ENCODE results near the gene FCRL6. TPM values are rescaled to one million over a fixed set of nuclear protein-coding genes. Genes with fewer than 3 reads are reported as not detected.

The FCRL6 gene
- total RNA-seq, 1 donor from 2014 or later = not detected

DNA sequence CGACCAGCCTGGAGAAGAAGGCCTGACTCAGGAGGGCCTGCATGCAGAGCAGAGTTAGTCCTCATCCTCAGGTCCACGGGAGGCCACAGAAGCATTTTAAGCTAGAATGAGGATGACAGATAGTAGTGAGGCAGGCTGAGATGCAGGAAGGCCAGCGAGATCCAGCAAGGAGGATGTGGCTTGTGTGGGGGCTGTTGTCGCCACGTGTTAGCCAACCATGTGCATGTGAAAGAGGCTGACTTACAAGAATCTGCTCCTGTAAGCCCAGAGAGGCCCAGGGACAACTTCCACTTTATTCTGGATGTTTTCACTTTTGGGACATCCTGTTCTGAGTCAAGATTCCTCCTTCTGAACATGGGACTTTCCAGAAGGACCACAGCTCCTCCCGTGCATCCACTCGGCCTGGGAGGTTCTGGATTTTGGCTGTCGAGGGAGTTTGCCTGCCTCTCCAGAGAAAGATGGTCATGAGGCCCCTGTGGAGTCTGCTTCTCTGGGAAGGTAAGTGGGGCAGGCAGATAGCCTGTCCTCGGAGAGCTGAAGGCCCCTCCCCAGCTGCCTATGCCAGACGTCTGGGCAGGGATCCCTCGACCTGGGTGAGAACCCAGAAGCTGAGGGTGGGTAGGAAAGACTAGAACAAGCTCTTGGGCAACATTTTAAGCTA, 24.4 kb downstream of the FCRL6 start, which contains the start of gene SLAMF8:
TSS of gene SLAMF8 (plus strand) at position 433 of the 661 bp plus-strand sequence. CDS start at position 459, 26 bp downstream.
- H3K4me3 Mint-ChIP-seq (ENCODE audit: unreplicated experiment) = no peak within 1 kb of the TSS
- H3K4me1 Mint-ChIP-seq (ENCODE audit: low read depth) = peaks cover 23% of the 10 kb centered on the region
- TF ChIP-seq, protein P1, sequence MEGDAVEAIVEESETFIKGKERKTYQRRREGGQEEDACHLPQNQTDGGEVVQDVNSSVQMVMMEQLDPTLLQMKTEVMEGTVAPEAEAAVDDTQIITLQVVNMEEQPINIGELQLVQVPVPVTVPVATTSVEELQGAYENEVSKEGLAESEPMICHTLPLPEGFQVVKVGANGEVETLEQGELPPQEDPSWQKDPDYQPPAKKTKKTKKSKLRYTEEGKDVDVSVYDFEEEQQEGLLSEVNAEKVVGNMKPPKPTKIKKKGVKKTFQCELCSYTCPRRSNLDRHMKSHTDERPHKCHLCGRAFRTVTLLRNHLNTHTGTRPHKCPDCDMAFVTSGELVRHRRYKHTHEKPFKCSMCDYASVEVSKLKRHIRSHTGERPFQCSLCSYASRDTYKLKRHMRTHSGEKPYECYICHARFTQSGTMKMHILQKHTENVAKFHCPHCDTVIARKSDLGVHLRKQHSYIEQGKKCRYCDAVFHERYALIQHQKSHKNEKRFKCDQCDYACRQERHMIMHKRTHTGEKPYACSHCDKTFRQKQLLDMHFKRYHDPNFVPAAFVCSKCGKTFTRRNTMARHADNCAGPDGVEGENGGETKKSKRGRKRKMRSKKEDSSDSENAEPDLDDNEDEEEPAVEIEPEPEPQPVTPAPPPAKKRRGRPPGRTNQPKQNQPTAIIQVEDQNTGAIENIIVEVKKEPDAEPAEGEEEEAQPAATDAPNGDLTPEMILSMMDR (IDR thresholded peaks at IDR 0.05) = no peak
- peaks cover 16% of the 10 kb centered on the region for H3K27me3 Mint-ChIP-seq (ENCODE audit: low read depth)
- H3K36me3 Mint-ChIP-seq (ENCODE audit: low read depth) = no peaks in the 10 kb centered on the region
- no peak within 1 kb of the TSS for H3K27ac Mint-ChIP-seq (ENCODE audit: unreplicated experiment)
- DNase-seq (ENCODE audit: low spot score) = no peak
- no peaks in the 10 kb centered on the region for H3K9me3 Mint-ChIP-seq (ENCODE audit: low read depth)

GRCh38 chr1:159827102-159827490, 24.9 kb downstream of the FCRL6 start:
- no peak overlapping the region for H3K27ac Mint-ChIP-seq (ENCODE audit: unreplicated experiment)
- peaks cover 23% of the 10 kb centered on the region for H3K4me1 Mint-ChIP-seq (ENCODE audit: low read depth)

DNA sequence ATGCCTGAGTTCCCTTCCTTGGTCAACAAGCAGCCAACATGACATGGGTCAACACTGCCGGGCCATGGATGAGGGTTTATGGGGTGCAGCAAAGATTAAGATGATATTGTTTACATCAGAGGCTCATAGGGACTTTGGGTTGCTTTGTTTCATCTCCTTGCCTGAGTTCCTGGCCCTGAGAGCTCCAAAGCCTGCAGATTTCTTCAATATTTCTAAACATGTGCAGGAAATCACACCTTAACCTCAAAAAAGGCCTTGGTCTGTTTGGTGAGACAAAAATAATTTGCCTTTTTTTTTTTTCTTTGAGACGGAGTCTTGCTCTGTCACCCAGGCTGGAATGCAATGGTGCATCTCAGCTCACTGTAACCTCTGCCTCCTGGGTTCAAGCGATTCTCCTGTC, 25.4 kb downstream of the FCRL6 start:
- Mint-ChIP-seq H3K9me3 (ENCODE audit: low read depth) (no peaks in the 10 kb centered on the region), H3K4me3 (ENCODE audit: unreplicated experiment) (no peak overlapping the region), H3K36me3 (ENCODE audit: low read depth) (no peaks in the 10 kb centered on the region), H3K4me1 (ENCODE audit: low read depth) (peaks cover 23% of the 10 kb centered on the region), H3K27me3 (ENCODE audit: low read depth) (peaks cover 9% of the 10 kb centered on the region), H3K27ac (ENCODE audit: unreplicated experiment) (no peak overlapping the region)
- no peak for DNase-seq (ENCODE audit: low spot score)
- TF ChIP-seq, protein P1 (IDR thresholded peaks at IDR 0.05) = no peak

More at GRCh38 chr1:159827102-159827490, 24.9 kb downstream of the FCRL6 start:
- no peaks in the 10 kb centered on the region for H3K9me3 Mint-ChIP-seq (ENCODE audit: low read depth)
- no peak overlapping the region for H3K4me3 Mint-ChIP-seq (ENCODE audit: unreplicated experiment)
- DNase-seq (ENCODE audit: low spot score) = no peak
- no peaks in the 10 kb centered on the region for H3K36me3 Mint-ChIP-seq (ENCODE audit: low read depth)
- H3K27me3 Mint-ChIP-seq (ENCODE audit: low read depth) = peaks cover 13% of the 10 kb centered on the region
- TF ChIP-seq, protein P1 (IDR thresholded peaks at IDR 0.05) = no peak

DNA sequence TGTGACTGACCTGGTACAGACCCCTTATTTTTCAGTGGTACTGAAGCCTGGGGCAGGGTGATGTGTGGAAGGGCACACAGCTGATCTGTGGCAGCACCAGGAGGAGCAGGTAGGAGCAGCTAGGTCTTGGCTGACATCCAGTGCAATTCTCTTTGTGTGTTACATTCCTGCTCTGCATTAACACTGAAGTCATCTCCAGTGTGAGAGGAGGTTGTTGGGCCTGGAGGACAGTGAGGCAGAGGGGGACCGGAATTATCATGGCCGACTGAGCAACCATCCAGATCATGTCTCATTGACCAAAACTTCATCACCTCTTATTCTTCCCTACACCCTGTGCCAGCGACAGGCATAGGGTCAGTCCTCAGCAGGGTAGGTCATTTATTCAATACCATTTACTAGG, 26.0 kb downstream of the FCRL6 start:
- H3K4me3 Mint-ChIP-seq (ENCODE audit: unreplicated experiment) = no peak overlapping the region
- DNase-seq (ENCODE audit: low spot score) = no peak
- no peaks in the 10 kb centered on the region for H3K9me3 Mint-ChIP-seq (ENCODE audit: low read depth)
- no peak overlapping the region for H3K27ac Mint-ChIP-seq (ENCODE audit: unreplicated experiment)
- TF ChIP-seq, protein P1 (IDR thresholded peaks at IDR 0.05) = no peak
- H3K36me3 Mint-ChIP-seq (ENCODE audit: low read depth) = no peaks in the 10 kb centered on the region
- H3K27me3 Mint-ChIP-seq (ENCODE audit: low read depth) = peaks cover 5% of the 10 kb centered on the region
- peaks cover 23% of the 10 kb centered on the region for H3K4me1 Mint-ChIP-seq (ENCODE audit: low read depth)

- H3K9me3 Mint-ChIP-seq (ENCODE audit: low read depth) = no peaks in the 10 kb centered on the region
- H3K27me3 Mint-ChIP-seq (ENCODE audit: low read depth) = no peaks in the 10 kb centered on the region
- TF ChIP-seq, protein P1 (IDR thresholded peaks at IDR 0.05) = no peak
- peaks cover 23% of the 10 kb centered on the region for H3K4me1 Mint-ChIP-seq (ENCODE audit: low read depth)
- H3K36me3 Mint-ChIP-seq (ENCODE audit: low read depth) = no peaks in the 10 kb centered on the region
- no peak for DNase-seq (ENCODE audit: low spot score)
- H3K4me3 Mint-ChIP-seq (ENCODE audit: unreplicated experiment) = no peak overlapping the region
- H3K27ac Mint-ChIP-seq (ENCODE audit: unreplicated experiment) = no peak overlapping the region
Observed at GRCh38 chr1:159828581-159829272, 26.6 kb downstream of the FCRL6 start.
